Coronary artery (tissue), 2 donors: ENCODE results near the gene CD33.

Experiments used
- DNase-seq: peaks from one replicate; pipeline ENCODE4 v3.0.0-alpha.2; 2017; ENCODE audit warnings: low spot score
- H3K27ac ChIP-seq, 2 donors: fragments of 200-600 bp; sonication (generic); one replicate each; pipeline ENCODE4 v1.5.1; 2016 to 2019
- H3K4me3 ChIP-seq: fragments of 200-600 bp; sonication (generic); 2 replicates; pipeline ENCODE4 v1.5.1; 2016; ENCODE audit warnings: mild to moderate bottlenecking, moderate library complexity
- TF ChIP-seq, protein P1 (sequence below): fragments of 200-600 bp; sonication (generic); IDR thresholded peaks from one replicate; pipeline ENCODE4 v1.5.1; 2019; ENCODE audit warnings: antibody characterized with exemption

Gene CD33

DNA sequence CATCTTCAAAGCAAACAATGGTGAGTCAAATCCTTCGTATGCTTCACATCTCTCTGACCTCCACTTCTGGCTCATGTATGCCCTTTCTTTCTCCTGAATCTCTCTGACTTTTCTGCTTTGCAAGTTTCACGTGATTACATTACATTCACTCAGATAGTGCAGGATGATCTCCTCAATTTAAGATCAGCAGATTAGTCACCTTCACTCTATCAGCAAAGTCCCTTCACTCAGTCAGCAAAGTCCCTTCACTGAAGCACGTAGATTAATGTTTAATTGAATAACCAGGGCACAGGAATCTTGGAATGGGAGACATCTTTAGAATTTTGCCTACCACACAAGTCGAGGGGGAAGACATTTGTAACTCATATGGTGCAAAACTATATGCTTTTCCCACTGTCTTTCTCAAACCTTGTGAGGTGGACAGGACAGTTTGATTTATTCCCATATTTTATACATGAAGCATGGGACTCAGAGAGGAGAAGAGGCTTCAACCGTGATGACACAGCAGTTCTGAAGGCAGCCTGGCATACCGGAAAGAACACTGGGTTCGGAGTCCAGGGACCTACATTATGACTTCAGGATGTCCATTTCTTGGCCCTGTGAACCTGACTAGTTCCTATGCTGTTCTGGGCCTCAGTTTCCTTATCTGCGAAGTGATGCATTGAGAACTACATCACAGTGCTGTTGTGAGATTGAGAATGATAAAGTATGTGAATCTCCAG lies 49.3 kb downstream of the CD33 start:
- no peak overlapping the region for H3K4me3 ChIP-seq
- TF ChIP-seq, protein P1, sequence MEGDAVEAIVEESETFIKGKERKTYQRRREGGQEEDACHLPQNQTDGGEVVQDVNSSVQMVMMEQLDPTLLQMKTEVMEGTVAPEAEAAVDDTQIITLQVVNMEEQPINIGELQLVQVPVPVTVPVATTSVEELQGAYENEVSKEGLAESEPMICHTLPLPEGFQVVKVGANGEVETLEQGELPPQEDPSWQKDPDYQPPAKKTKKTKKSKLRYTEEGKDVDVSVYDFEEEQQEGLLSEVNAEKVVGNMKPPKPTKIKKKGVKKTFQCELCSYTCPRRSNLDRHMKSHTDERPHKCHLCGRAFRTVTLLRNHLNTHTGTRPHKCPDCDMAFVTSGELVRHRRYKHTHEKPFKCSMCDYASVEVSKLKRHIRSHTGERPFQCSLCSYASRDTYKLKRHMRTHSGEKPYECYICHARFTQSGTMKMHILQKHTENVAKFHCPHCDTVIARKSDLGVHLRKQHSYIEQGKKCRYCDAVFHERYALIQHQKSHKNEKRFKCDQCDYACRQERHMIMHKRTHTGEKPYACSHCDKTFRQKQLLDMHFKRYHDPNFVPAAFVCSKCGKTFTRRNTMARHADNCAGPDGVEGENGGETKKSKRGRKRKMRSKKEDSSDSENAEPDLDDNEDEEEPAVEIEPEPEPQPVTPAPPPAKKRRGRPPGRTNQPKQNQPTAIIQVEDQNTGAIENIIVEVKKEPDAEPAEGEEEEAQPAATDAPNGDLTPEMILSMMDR: no peak
- H3K27ac ChIP-seq: no peak overlapping the region
- no peak for DNase-seq

DNA sequence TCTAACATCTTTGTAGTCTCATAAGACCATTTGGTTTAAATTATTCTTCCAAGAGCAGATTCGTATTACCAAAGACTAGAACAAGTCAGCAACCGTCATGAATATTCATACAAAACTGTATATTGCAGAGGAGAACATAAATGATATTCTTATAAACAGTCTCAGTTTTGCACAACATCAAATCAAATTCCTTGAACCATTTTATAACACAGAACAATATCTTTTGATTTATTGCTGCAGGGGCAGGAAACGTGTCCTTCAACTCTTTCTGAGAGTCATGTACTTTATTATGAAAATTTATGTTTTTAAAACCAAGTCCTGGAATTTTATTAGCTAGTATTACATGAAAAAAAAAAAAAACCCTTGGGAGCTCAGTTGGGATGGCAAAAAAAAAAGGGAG lies 52.2 kb downstream of the CD33 start:
- TF ChIP-seq, protein P1: no peak
- no peak overlapping the region for H3K27ac ChIP-seq
- DNase-seq: no peak

DNA sequence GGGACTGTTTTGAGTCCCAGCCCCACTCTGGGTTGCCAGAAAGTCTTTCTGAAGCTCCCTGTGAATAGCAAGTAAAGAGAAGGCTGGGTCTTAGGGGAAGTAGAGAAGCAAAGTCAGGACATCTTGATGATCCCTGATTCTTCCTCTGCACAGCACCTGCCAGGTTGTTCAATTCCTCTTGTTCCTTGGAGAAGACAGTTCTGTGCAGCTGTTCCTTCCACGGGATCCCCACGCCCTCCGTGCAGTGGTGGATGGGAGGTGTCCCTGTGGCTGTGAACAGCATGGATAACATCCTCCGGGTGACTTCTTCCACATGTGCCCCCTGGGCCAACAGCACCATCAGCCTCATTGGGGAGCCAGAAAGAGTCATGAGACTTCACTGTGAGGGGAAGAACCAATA lies 57.5 kb downstream of the CD33 start:
- no peak overlapping the region for H3K4me3 ChIP-seq
- TF ChIP-seq, protein P1: no peak
- peak; percentile 43 for DNase-seq
- no peak overlapping the region for H3K27ac ChIP-seq

More for the DNA sequence above, 52.2 kb downstream of the CD33 start:
- no peak overlapping the region for H3K4me3 ChIP-seq

DNA sequence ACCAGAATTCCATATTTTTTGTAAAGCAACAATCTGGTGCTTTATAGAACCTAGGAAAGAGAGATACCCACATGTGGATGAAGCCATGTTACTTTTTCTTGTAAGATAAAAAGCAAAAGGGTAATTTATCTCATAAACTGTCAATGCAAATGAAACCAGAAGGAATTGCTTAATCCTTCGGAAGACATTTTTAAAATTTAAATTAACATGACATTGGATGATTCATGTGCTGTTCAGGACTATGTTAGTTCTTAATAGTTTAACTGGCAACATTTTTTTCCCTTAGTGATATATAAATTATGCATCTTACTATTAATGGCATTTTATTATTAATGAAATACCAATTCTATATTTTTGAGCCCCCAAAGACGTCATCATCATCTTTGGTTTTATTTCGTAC lies 60.8 kb downstream of the CD33 start:
- H3K27ac ChIP-seq: no peak overlapping the region
- no peak for DNase-seq
- TF ChIP-seq, protein P1: no peak
- H3K4me3 ChIP-seq: no peak overlapping the region
